H1 (cell line): ENCODE measurements around the gene MAGI3. TPM values are rescaled to one million over a fixed set of nuclear protein-coding genes. Genes with fewer than 3 reads are reported as not detected.

Experiments
- CHD7 ChIP-seq: fragments of 300-600 bp; sonication (generic); IDR thresholded peaks from 2 replicates; pipeline ENCODE4 v1.7.1; 2012; ENCODE audit warnings: low read length, moderate library complexity, mild to moderate bottlenecking, inconsistent platforms; ENCODE audit not compliant: insufficient replicate concordance
- CTCF ChIP-seq, 3 experiments: IDR thresholded peaks; 1 replicate in 2 of 3; 2 replicates in 1 of 3; pipeline versions ENCODE4 v1.5.1 to v1.6.1; 2011; ENCODE audit warnings: low read length in 3 of 3, mild to moderate bottlenecking in 3 of 3, inconsistent platforms in 2 of 3, low read depth in 1 of 3, moderate library complexity in 1 of 3; ENCODE audit not compliant: insufficient read depth in 1 of 3; ENCODE audit errors: control extremely low read depth in 1 of 3
- HDAC6 ChIP-seq: IDR thresholded peaks from one replicate; pipeline ENCODE4 v1.7.1; 2012; ENCODE audit warnings: low read depth, mild to moderate bottlenecking, inconsistent platforms, low read length, moderate library complexity
- RAD21 ChIP-seq, 2 experiments: IDR thresholded peaks in 1 of 2; conservative IDR thresholded peaks in 1 of 2; 2 replicates each; pipeline ENCODE4 v1.6.1; 2011; ENCODE audit warnings: low read depth in 2 of 2, low read length in 2 of 2, improper control_type of control experiment in 1 of 2, inconsistent platforms in 1 of 2, mild to moderate bottlenecking in 1 of 2, moderate library complexity in 1 of 2
- RFX5 ChIP-seq: IDR thresholded peaks from 2 replicates; pipeline ENCODE4 v1.6.1; 2011; ENCODE audit warnings: low read depth, low read length, improper control_type of control experiment, borderline replicate concordance
- RNF2 ChIP-seq: fragments of 200-900, 300-1000 bp; sonication (generic); IDR thresholded peaks from 2 replicates; pipeline ENCODE4 v1.7.1; 2016; ENCODE audit warnings: borderline replicate concordance, low read depth, mild to moderate bottlenecking, antibody characterized with exemption, low read length; ENCODE audit not compliant: poor library complexity, severe bottlenecking; ENCODE audit errors: missing control alignments
- SRF ChIP-seq: IDR thresholded peaks from 2 replicates; pipeline ENCODE4 v1.6.1; 2011; ENCODE audit warnings: mild to moderate bottlenecking, low read depth, low read length, moderate library complexity
- polyA plus RNA-seq, 7 experiments: library from polyadenylated mRNA; depleted of rRNA in 3 of 7; stranded (reverse) in 5 of 7; unstranded in 2 of 7; fragments of >200 nt in 5 of 7; fragments of 200-250 nt in 2 of 7; gene quantifications; 1 replicate in 5 of 7; 2 replicates in 1 of 7; 4 replicates in 1 of 7; pipeline versions ENCODE4 v1.2.1 to v1.2.3, GENCODE V29; 2011 to 2013; ENCODE audit warnings: missing spikeins in 2 of 7, mixed read lengths in 2 of 7
- total RNA-seq: library from RNA; stranded (reverse); fragmentation: NEBNext Ultra II Directional; extraction: Animal tissue kit (Norgen Biotek cat#: 25700); gene quantifications from 2 replicates; pipeline ENCODE4 v1.2.1, GENCODE V29; 2021

The MAGI3 gene
- total and polyA plus RNA-seq, 2 of the 8 experiments (the other 6 are each of a cell fraction or from before 2014, with no cell fraction given), result 2.3 to 7.8 TPM

GRCh38 chr1:113451710-113452109 lies 61.4 kb downstream of the MAGI3 start (continued):
- TF ChIP-seq CHD7 (no peak), RAD21 (IDR thresholded peaks at IDR 0.05 in 1 of 2, conservative IDR thresholded peaks at IDR 0.05 in 1 of 2; ENCODE audit: low read depth in 2 of 2, low read length in 2 of 2) (no peak), CTCF (IDR thresholded peaks at IDR 0.05; ENCODE audit: control extremely low read depth in 1 of 3, insufficient read depth in 1 of 3, low read depth in 1 of 3, low read length in 3 of 3) (no peak), HDAC6 (no peak), RFX5 (no peak), RNF2 (no peak), SRF (no peak)
